ENCODE results near the gene MYO1D. TPM values are rescaled to one million over a fixed set of nuclear protein-coding genes. Genes with fewer than 3 reads are reported as not detected.
A peak's percentile ranks its signal among the peaks of the same experiment; 100 is the strongest.

Gene MYO1D
- total RNA-seq, 1 donor, result 160 TPM

DNA sequence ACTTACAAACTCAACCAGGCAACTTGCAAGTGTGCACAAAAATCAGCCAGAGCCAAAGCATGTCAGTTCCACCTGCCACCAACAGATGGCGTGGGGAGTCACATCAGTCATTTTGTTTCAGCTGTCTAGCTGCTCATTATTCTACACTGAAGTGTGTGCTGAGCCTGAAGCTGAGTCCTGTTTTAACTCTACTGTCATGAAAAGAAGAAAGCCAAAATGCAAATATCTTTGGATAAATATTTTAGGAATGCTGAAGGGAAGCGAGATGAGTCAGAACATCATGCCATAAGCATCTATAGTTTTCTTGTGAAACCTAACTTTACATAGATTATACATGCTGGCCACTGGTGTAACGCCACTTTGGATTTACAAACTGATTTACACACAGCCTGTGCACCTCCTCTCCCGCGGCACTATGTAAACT is 217.5 kb downstream of the MYO1D start:
- Histone ChIP-seq H2AFZ (ENCODE audit: low read length) (no peak overlapping the region), H3K9me3 (ENCODE audit: low read depth, low read length) (no peaks in the 10 kb centered on the region), H3K79me2 (ENCODE audit: insufficient read depth, low read length) (no peaks in the 10 kb centered on the region), H3K4me1 (ENCODE audit: insufficient read depth, low read length) (no peaks in the 10 kb centered on the region), H3K27me3 (ENCODE audit: insufficient read depth, low read length) (no peaks in the 10 kb centered on the region), H3K4me2 (ENCODE audit: insufficient read depth, low read length) (no peak overlapping the region), H3K27ac (ENCODE audit: low read depth, low read length) (no peak overlapping the region), H3K4me3 (ENCODE audit: insufficient read depth, low read length) (no peak overlapping the region), H4K20me1 (ENCODE audit: insufficient read depth, low read length) (no peaks in the 10 kb centered on the region), H3K36me3 (ENCODE audit: insufficient read depth, low read length) (no peaks in the 10 kb centered on the region)
- TF ChIP-seq, protein P1, sequence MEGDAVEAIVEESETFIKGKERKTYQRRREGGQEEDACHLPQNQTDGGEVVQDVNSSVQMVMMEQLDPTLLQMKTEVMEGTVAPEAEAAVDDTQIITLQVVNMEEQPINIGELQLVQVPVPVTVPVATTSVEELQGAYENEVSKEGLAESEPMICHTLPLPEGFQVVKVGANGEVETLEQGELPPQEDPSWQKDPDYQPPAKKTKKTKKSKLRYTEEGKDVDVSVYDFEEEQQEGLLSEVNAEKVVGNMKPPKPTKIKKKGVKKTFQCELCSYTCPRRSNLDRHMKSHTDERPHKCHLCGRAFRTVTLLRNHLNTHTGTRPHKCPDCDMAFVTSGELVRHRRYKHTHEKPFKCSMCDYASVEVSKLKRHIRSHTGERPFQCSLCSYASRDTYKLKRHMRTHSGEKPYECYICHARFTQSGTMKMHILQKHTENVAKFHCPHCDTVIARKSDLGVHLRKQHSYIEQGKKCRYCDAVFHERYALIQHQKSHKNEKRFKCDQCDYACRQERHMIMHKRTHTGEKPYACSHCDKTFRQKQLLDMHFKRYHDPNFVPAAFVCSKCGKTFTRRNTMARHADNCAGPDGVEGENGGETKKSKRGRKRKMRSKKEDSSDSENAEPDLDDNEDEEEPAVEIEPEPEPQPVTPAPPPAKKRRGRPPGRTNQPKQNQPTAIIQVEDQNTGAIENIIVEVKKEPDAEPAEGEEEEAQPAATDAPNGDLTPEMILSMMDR (IDR thresholded peaks at IDR 0.05; ENCODE audit: extremely low read depth, low read depth, low read length), result peak; percentile 92
- DNase-seq (ENCODE audit: insufficient read length, low spot score, missing footprints), result peak; percentile 75

DNA sequence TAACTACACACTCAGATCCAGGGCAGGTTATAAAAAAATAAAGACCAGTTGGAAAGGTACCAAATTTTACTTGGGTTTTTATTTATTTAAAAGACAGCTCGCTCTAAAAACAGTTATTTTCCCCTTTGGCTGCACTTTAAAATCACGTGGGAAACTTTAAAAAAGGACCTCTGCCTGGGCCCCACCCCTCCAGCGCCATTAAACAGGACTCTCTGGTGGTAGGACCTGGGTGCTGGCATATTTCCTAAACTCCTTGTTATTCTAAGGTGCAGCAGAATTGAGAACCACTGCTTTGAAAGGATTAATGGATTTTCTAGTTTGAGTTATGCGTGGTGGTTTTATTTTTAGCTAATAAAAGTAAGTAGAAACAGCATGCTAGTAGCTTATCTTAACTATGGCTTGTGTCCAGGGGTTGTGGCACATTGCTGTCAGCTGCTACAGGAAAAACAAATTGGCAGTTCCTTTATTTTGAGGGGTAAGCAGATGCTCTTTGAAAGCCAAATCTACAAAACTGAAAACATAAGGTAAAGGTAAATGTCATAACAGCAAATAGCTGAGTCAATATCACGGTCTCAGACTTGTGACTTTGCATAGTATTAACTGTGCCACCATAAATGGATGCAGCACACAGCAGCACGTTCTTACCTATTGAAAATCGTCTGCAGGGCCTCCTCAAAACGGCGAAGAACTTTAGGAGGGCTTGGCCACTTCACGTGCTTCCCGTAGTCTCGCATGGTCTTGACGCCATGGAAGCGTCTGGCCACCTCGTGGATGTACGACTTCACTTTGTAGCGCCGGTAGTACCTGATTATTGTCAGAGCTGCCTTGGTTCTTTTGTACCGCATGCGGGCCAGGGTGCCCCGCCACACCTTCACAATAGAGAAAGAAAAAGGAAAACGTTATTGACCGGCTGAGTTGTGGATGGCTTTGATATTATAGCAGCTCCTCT is 218.2 kb downstream of the MYO1D start:
- no peak overlapping the region for H3K27ac ChIP-seq (ENCODE audit: low read depth, low read length)
- no peaks in the 10 kb centered on the region for H3K27me3 ChIP-seq (ENCODE audit: insufficient read depth, low read length)
- no peak overlapping the region for H2AFZ ChIP-seq (ENCODE audit: low read length)
- H3K4me1 ChIP-seq (ENCODE audit: insufficient read depth, low read length), result no peaks in the 10 kb centered on the region
- H4K20me1 ChIP-seq (ENCODE audit: insufficient read depth, low read length), result no peaks in the 10 kb centered on the region
- no peaks in the 10 kb centered on the region for H3K9me3 ChIP-seq (ENCODE audit: low read depth, low read length)
- TF ChIP-seq, protein P1 (IDR thresholded peaks at IDR 0.05; ENCODE audit: extremely low read depth, low read depth, low read length), result no peak
- H3K4me3 ChIP-seq (ENCODE audit: insufficient read depth, low read length), result no peak overlapping the region
- no peak for DNase-seq (ENCODE audit: insufficient read length, low spot score, missing footprints)
- H3K4me2 ChIP-seq (ENCODE audit: insufficient read depth, low read length), result no peak overlapping the region
- H3K36me3 ChIP-seq (ENCODE audit: insufficient read depth, low read length), result no peaks in the 10 kb centered on the region
- H3K79me2 ChIP-seq (ENCODE audit: insufficient read depth, low read length), result no peaks in the 10 kb centered on the region

DNA sequence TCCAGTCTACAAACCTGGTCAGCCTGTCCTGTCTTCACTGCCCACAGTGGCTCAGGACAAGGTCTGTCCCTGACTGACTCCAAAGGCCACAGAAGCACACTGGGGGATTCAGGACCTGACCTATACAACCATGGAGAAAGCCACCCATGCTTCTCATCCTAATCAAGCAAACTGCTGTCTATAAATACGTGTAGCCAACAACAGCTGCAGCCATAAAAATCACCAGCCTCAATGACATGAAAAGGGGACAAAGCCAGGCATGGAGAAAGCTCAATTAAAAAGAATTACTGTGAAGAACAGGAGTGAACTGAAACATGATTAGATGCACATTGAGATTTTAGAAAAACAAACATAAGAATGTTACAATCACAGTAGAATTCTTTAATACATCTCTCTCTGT is 220.0 kb downstream of the MYO1D start:
- Histone ChIP-seq H4K20me1 (ENCODE audit: insufficient read depth, low read length) (no peaks in the 10 kb centered on the region), H3K27me3 (ENCODE audit: insufficient read depth, low read length) (no peaks in the 10 kb centered on the region), H3K9me3 (ENCODE audit: low read depth, low read length) (no peaks in the 10 kb centered on the region), H3K36me3 (ENCODE audit: insufficient read depth, low read length) (no peaks in the 10 kb centered on the region), H3K4me3 (ENCODE audit: insufficient read depth, low read length) (no peak overlapping the region), H2AFZ (ENCODE audit: low read length) (no peak overlapping the region), H3K4me2 (ENCODE audit: insufficient read depth, low read length) (no peak overlapping the region), H3K27ac (ENCODE audit: low read depth, low read length) (no peak overlapping the region), H3K4me1 (ENCODE audit: insufficient read depth, low read length) (no peaks in the 10 kb centered on the region), H3K79me2 (ENCODE audit: insufficient read depth, low read length) (no peaks in the 10 kb centered on the region)
- TF ChIP-seq, protein P1 (IDR thresholded peaks at IDR 0.05; ENCODE audit: extremely low read depth, low read depth, low read length), result no peak
- no peak for DNase-seq (ENCODE audit: insufficient read length, low spot score, missing footprints)

DNA sequence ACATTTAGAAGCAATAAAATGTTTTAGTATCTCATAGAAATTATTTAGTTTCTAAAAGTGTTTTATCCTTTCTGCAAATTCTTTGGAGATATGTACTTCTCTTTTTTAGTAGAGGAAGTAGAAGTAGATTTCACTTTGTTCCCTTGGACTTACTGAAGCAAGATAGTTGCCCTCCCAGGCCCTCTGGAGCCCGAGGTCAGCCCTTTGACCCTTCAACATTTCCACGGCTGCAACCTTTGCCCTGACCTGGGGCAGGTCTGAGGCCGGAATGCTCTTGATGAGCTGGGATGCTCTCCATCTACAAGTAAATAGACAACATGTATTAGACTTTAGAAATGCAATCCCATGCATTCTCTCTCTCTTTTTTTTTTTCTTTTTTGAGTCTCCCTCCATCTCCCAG is 222.6 kb downstream of the MYO1D start:
- TF ChIP-seq, protein P1 (IDR thresholded peaks at IDR 0.05; ENCODE audit: extremely low read depth, low read depth, low read length), result no peak
- Histone ChIP-seq H3K27ac (ENCODE audit: low read depth, low read length) (no peak overlapping the region), H3K4me2 (ENCODE audit: insufficient read depth, low read length) (no peak overlapping the region), H3K79me2 (ENCODE audit: insufficient read depth, low read length) (no peaks in the 10 kb centered on the region), H4K20me1 (ENCODE audit: insufficient read depth, low read length) (no peaks in the 10 kb centered on the region), H3K9me3 (ENCODE audit: low read depth, low read length) (no peaks in the 10 kb centered on the region), H3K36me3 (ENCODE audit: insufficient read depth, low read length) (no peaks in the 10 kb centered on the region), H2AFZ (ENCODE audit: low read length) (no peak overlapping the region), H3K4me1 (ENCODE audit: insufficient read depth, low read length) (no peaks in the 10 kb centered on the region), H3K27me3 (ENCODE audit: insufficient read depth, low read length) (no peaks in the 10 kb centered on the region), H3K4me3 (ENCODE audit: insufficient read depth, low read length) (no peak overlapping the region)
- DNase-seq (ENCODE audit: insufficient read length, low spot score, missing footprints), result no peak

All from osteoblast (primary cell).